A673 (cell line): ENCODE results near the gene EHD1. TPM values are rescaled to one million over a fixed set of nuclear protein-coding genes. Genes with fewer than 3 reads are reported as not detected.

Experiments
- BruUV-seq: library from RNA; stranded (reverse); fragments of 400-500 nt; replicated peaks from 2 replicates; lab custom pipeline; 2021; lab: Mats Ljungman, UMichigan
- CTCF ChIA-PET: fragments of 300-600 bp; sonication (Branson Sonifier 250); formaldehyde crosslinking; loops from one replicate; lab custom pipeline; 2022; ENCODE audit warnings: antibody characterized with exemption; lab: Charles Lee
- POLR2A ChIA-PET: fragments of 300-600 bp; sonication (Branson Sonifier 250); formaldehyde crosslinking; loops from one replicate; lab custom pipeline; 2022; ENCODE audit warnings: antibody characterized with exemption; ENCODE audit not compliant: low non-redundant PET; lab: Charles Lee
- DNase-seq: peaks from one replicate; pipeline ENCODE4 v3.0.0-alpha.2; 2015; ENCODE audit warnings: low spot score
- H3K27ac ChIP-seq: fragments of 200-600 bp; sonication (generic); 2 replicates; pipeline ENCODE4 v1.5.1; 2016; ENCODE audit warnings: mixed run types, low read depth, mild to moderate bottlenecking, mixed read lengths, antibody characterized with exemption, low read length; ENCODE audit not compliant: poor library complexity, severe bottlenecking
- H3K27me3 ChIP-seq: fragments of 200-600 bp; sonication (generic); replicated peaks from 2 replicates; pipeline ENCODE4 v1.6.1; 2017; ENCODE audit warnings: mixed run types, low read depth, mild to moderate bottlenecking, mixed read lengths, antibody characterized with exemption, low read length; ENCODE audit not compliant: insufficient read depth, poor library complexity
- H3K36me3 ChIP-seq: fragments of 200-600 bp; sonication (generic); 2 replicates; pipeline ENCODE4 v1.6.1; 2016; ENCODE audit warnings: mixed run types, mild to moderate bottlenecking, mixed read lengths, antibody characterized with exemption, low read length; ENCODE audit not compliant: insufficient read depth, poor library complexity, severe bottlenecking
- H3K4me1 ChIP-seq: fragments of 200-600 bp; sonication (generic); 2 replicates; pipeline ENCODE4 v1.6.1; 2017; ENCODE audit warnings: mixed run types, mild to moderate bottlenecking, mixed read lengths, antibody characterized with exemption, low read length; ENCODE audit not compliant: insufficient read depth, poor library complexity, severe bottlenecking
- H3K4me3 ChIP-seq: fragments of 200-600 bp; sonication (generic); 2 replicates; pipeline ENCODE4 v1.5.1; 2016; ENCODE audit warnings: low read depth, mixed run types, mild to moderate bottlenecking, mixed read lengths, low read length; ENCODE audit not compliant: poor library complexity, severe bottlenecking
- H3K9me3 ChIP-seq: fragments of 200-600 bp; sonication (generic); 2 replicates; pipeline ENCODE4 v1.6.1; 2016; ENCODE audit warnings: mixed run types, low read depth, mild to moderate bottlenecking, mixed read lengths, antibody characterized with exemption, low read length; ENCODE audit not compliant: poor library complexity, severe bottlenecking
- CTCF ChIP-seq: fragments of 300-800, 200-600 bp; sonication (generic); conservative IDR thresholded peaks from 2 replicates; pipeline ENCODE4 v1.5.1; 2017; ENCODE audit warnings: low read depth, mild to moderate bottlenecking, antibody characterized with exemption, low read length, moderate library complexity, mixed read lengths
- EZH2 ChIP-seq: fragments of 200-600 bp; sonication (generic); IDR thresholded peaks from 2 replicates; pipeline ENCODE4 v1.6.1; 2017; ENCODE audit warnings: borderline replicate concordance, low read depth, mild to moderate bottlenecking, mixed read lengths, antibody characterized with exemption, low read length; ENCODE audit not compliant: poor library complexity, severe bottlenecking
- intact Hi-C: fragments of 100-400 bp; cut with micrococcal nuclease; formaldehyde crosslinking; loops from one replicate; pipeline ENCODE4 v1.10.0; 2022; ENCODE audit not compliant: unreplicated experiment
- total RNA-seq: library from RNA; stranded (reverse); gene quantifications from 2 replicates; pipeline ENCODE4 v1.2.3, GENCODE V29; 2021

The EHD1 gene
- total RNA-seq, 1 experiment from 2014 or later: 63.1 TPM

DNA sequence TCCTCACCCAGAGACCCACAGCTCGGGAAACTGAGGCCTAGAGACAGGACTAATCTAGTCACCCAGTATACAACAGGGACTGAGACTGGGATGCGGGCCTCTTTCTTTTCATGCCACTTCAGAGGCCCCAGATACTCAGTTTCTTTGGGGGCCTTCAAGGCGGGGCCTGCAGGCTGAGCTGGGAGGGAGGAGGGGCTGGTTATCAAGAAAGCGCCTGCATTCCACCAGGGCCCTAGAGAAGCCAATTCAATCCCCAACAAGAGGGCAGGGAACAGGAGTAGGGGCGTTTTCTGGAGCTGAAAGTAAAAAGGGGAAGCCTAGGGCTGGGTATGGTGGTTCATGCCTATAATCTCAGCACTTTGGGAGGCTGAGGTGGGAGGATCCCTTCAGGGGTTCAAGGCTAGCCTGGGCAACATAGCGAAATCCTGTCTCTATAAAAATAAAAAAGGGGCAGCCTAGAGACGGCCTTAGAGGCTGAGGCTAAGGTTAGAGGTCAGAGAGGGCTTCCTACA, 37.0 kb upstream of the EHD1 start:
- ChIA-PET POLR2A (no interaction called here), CTCF (no interaction called here)
- H3K9me3 ChIP-seq: no peaks in the 10 kb centered on the region
- peak overlapping the region; percentile 76 for H3K4me3 ChIP-seq
- H3K4me1 ChIP-seq: peaks cover 6% of the 10 kb centered on the region
- TF ChIP-seq EZH2 (no peak), CTCF (no peak)
- BruUV-seq: no TSS peak
- intact Hi-C loops: no loop called here
- H3K36me3 ChIP-seq: peaks cover 20% of the 10 kb centered on the region
- H3K27ac ChIP-seq: peak overlapping the region; percentile 77
- no peaks in the 10 kb centered on the region for H3K27me3 ChIP-seq
- no peak for DNase-seq

- ChIA-PET CTCF (interaction anchor here (0.6 kb wide), 1 partner anchor 181 kb away, joined by 3 read pairs; no protein-coding TSS in a partner anchor), POLR2A (no interaction called here)
- no TSS peak for BruUV-seq
- peaks cover 31% of the 10 kb centered on the region for H3K36me3 ChIP-seq
- H3K4me1 ChIP-seq: peaks cover 6% of the 10 kb centered on the region
- no peaks in the 10 kb centered on the region for H3K9me3 ChIP-seq
- intact Hi-C loops: no loop called here
- no peak overlapping the region for H3K27ac ChIP-seq
- H3K4me3 ChIP-seq: no peak overlapping the region
- DNase-seq: no peak
- TF ChIP-seq EZH2: no peak
- no peaks in the 10 kb centered on the region for H3K27me3 ChIP-seq
Observed at GRCh38 chr11:64914123-64914522, 35.7 kb upstream of the EHD1 start.

- POLR2A ChIA-PET: no interaction called here
- CTCF ChIA-PET: no interaction called here
Observed at GRCh38 chr11:64913171-64913727, 34.8 kb upstream of the EHD1 start.

More at GRCh38 chr11:64913171-64913727, 34.8 kb upstream of the EHD1 start:
- no peaks in the 10 kb centered on the region for H3K9me3 ChIP-seq
- peaks cover 37% of the 10 kb centered on the region for H3K36me3 ChIP-seq
- no peak overlapping the region for H3K4me3 ChIP-seq
- H3K4me1 ChIP-seq: peaks cover 6% of the 10 kb centered on the region
- BruUV-seq: no TSS peak
- H3K27ac ChIP-seq: no peak overlapping the region
- no peak for TF ChIP-seq EZH2
- TF ChIP-seq CTCF: no peak
- intact Hi-C loops: no loop called here
- DNase-seq: no peak
- H3K27me3 ChIP-seq: no peaks in the 10 kb centered on the region
